ENCODE results near the gene PRKN.

The PRKN gene

DNA sequence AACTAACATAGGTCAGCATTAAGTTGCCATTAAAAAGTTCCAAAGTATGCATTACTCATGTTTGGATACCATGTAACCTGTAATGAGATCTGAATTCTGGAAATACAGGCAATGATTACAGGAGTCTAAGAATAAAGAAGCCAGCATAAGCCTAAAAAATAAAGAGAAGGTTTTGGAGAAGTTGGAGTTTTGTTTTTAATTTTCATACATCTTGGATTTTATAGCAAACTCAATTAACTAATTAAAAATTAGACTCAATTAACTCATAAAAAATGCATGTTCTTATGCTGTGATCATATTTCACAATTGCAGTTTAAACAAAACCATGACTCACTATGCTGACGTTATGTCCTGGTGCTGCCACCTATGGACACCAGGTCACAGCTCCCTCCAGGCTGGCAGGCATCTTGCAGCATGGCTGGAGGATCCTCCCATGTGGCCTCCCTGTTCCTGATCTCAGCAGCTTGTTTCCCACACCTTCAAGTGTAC is 804.9 kb downstream of the PRKN start:
- no peaks in the 10 kb centered on the region for H3K27me3 ChIP-seq (ENCODE audit: control insufficient read depth in 1 of 2, insufficient read depth in 2 of 2, low read length in 2 of 2)
- H3K9ac ChIP-seq (ENCODE audit: low read length in 2 of 2): no peak overlapping the region
- no peaks in the 10 kb centered on the region for H3K4me1 ChIP-seq (ENCODE audit: control insufficient read depth, insufficient read depth, low read length)
- no peaks in the 10 kb centered on the region for H3K9me3 ChIP-seq (ENCODE audit: control insufficient read depth in 2 of 2, low read length in 2 of 2)
- no peaks in the 10 kb centered on the region for H3K36me3 ChIP-seq (ENCODE audit: control insufficient read depth in 2 of 2, insufficient read depth in 2 of 2, low read length in 2 of 2)
- no peak overlapping the region for H3K27ac ChIP-seq (ENCODE audit: low read length)
- no peak overlapping the region for H3K4me3 ChIP-seq (ENCODE audit: low read length in 2 of 2)

GRCh38 chr6:161921602-161922395 is 805.8 kb downstream of the PRKN start:
- Histone ChIP-seq H3K9me3 (ENCODE audit: control insufficient read depth in 2 of 2, low read length in 2 of 2) (no peaks in the 10 kb centered on the region), H3K27ac (ENCODE audit: low read length) (no peak overlapping the region), H3K36me3 (ENCODE audit: control insufficient read depth in 2 of 2, insufficient read depth in 2 of 2, low read length in 2 of 2) (no peaks in the 10 kb centered on the region), H3K9ac (ENCODE audit: low read length in 2 of 2) (no peak overlapping the region), H3K27me3 (ENCODE audit: control insufficient read depth in 1 of 2, insufficient read depth in 2 of 2, low read length in 2 of 2) (no peaks in the 10 kb centered on the region), H3K4me1 (ENCODE audit: control insufficient read depth, insufficient read depth, low read length) (no peaks in the 10 kb centered on the region), H3K4me3 (ENCODE audit: low read length in 2 of 2) (no peak overlapping the region)

GRCh38 chr6:161919691-161920090 is 807.9 kb downstream of the PRKN start:
- H3K4me3 ChIP-seq (ENCODE audit: low read length in 2 of 2): no peak overlapping the region
- H3K27ac ChIP-seq (ENCODE audit: low read length): no peak overlapping the region
- H3K9ac ChIP-seq (ENCODE audit: low read length in 2 of 2): no peak overlapping the region
- no peaks in the 10 kb centered on the region for H3K4me1 ChIP-seq (ENCODE audit: control insufficient read depth, insufficient read depth, low read length)
- H3K9me3 ChIP-seq (ENCODE audit: control insufficient read depth in 2 of 2, low read length in 2 of 2): no peaks in the 10 kb centered on the region
- no peaks in the 10 kb centered on the region for H3K27me3 ChIP-seq (ENCODE audit: control insufficient read depth in 1 of 2, insufficient read depth in 2 of 2, low read length in 2 of 2)
- no peaks in the 10 kb centered on the region for H3K36me3 ChIP-seq (ENCODE audit: control insufficient read depth in 2 of 2, insufficient read depth in 2 of 2, low read length in 2 of 2)

DNA sequence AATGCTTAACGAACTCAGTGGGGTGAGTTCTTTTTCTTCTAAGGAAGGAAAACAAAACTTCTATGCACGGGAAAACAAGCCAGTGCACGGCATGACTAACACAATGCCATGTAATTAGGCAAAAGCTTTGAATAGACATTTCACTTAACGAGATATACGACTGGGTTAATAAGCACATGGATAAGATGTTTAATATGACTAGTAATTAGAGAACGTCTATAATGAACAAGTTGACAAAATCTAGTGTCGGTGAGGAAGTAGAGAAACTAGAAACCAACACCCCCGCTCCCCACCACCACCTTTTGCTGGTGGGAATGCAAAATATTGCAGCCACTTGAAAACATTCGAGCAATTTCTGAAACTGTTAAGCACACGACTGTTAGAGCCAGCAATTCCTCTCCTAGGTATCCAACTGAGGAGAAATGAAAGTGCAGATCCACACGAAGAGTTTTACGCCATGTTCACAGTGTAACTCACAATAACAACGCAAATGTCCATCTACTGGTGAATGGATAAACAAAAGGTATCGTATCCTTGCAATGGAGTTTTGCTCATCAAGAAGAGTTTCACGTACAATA is 808.8 kb downstream of the PRKN start:
- Histone ChIP-seq H3K36me3 (ENCODE audit: control insufficient read depth in 2 of 2, insufficient read depth in 2 of 2, low read length in 2 of 2) (no peaks in the 10 kb centered on the region), H3K27me3 (ENCODE audit: control insufficient read depth in 1 of 2, insufficient read depth in 2 of 2, low read length in 2 of 2) (no peaks in the 10 kb centered on the region), H3K9me3 (ENCODE audit: control insufficient read depth in 2 of 2, low read length in 2 of 2) (no peaks in the 10 kb centered on the region), H3K4me3 (ENCODE audit: low read length in 2 of 2) (no peak overlapping the region), H3K27ac (ENCODE audit: low read length) (no peak overlapping the region), H3K9ac (ENCODE audit: low read length in 2 of 2) (no peak overlapping the region), H3K4me1 (ENCODE audit: control insufficient read depth, insufficient read depth, low read length) (no peaks in the 10 kb centered on the region)

GRCh38 chr6:161918109-161918531 is 809.4 kb downstream of the PRKN start:
- Histone ChIP-seq H3K4me1 (ENCODE audit: control insufficient read depth, insufficient read depth, low read length) (no peaks in the 10 kb centered on the region), H3K27me3 (ENCODE audit: control insufficient read depth in 1 of 2, insufficient read depth in 2 of 2, low read length in 2 of 2) (no peaks in the 10 kb centered on the region), H3K36me3 (ENCODE audit: control insufficient read depth in 2 of 2, insufficient read depth in 2 of 2, low read length in 2 of 2) (no peaks in the 10 kb centered on the region), H3K9ac (ENCODE audit: low read length in 2 of 2) (no peak overlapping the region), H3K4me3 (ENCODE audit: low read length in 2 of 2) (no peak overlapping the region), H3K9me3 (ENCODE audit: control insufficient read depth in 2 of 2, low read length in 2 of 2) (no peaks in the 10 kb centered on the region), H3K27ac (ENCODE audit: low read length) (no peak overlapping the region)

GRCh38 chr6:161917645-161918044 is 809.9 kb downstream of the PRKN start:
- Histone ChIP-seq H3K27me3 (ENCODE audit: control insufficient read depth in 1 of 2, insufficient read depth in 2 of 2, low read length in 2 of 2) (no peaks in the 10 kb centered on the region), H3K9ac (ENCODE audit: low read length in 2 of 2) (no peak overlapping the region), H3K4me3 (ENCODE audit: low read length in 2 of 2) (no peak overlapping the region), H3K36me3 (ENCODE audit: control insufficient read depth in 2 of 2, insufficient read depth in 2 of 2, low read length in 2 of 2) (no peaks in the 10 kb centered on the region), H3K4me1 (ENCODE audit: control insufficient read depth, insufficient read depth, low read length) (no peaks in the 10 kb centered on the region), H3K9me3 (ENCODE audit: control insufficient read depth in 2 of 2, low read length in 2 of 2) (no peaks in the 10 kb centered on the region), H3K27ac (ENCODE audit: low read length) (no peak overlapping the region)

GRCh38 chr6:161915456-161915964 is 812.1 kb downstream of the PRKN start:
- no peak overlapping the region for H3K9ac ChIP-seq (ENCODE audit: low read length in 2 of 2)
- H3K4me1 ChIP-seq (ENCODE audit: control insufficient read depth, insufficient read depth, low read length): no peaks in the 10 kb centered on the region
- no peak overlapping the region for H3K4me3 ChIP-seq (ENCODE audit: low read length in 2 of 2)
- H3K27me3 ChIP-seq (ENCODE audit: control insufficient read depth in 1 of 2, insufficient read depth in 2 of 2, low read length in 2 of 2): no peaks in the 10 kb centered on the region
- no peaks in the 10 kb centered on the region for H3K9me3 ChIP-seq (ENCODE audit: control insufficient read depth in 2 of 2, low read length in 2 of 2)
- no peaks in the 10 kb centered on the region for H3K36me3 ChIP-seq (ENCODE audit: control insufficient read depth in 2 of 2, insufficient read depth in 2 of 2, low read length in 2 of 2)
- no peak overlapping the region for H3K27ac ChIP-seq (ENCODE audit: low read length)

- Histone ChIP-seq H3K4me1 (ENCODE audit: control insufficient read depth, insufficient read depth, low read length) (no peaks in the 10 kb centered on the region), H3K4me3 (ENCODE audit: low read length in 2 of 2) (no peak overlapping the region), H3K27me3 (ENCODE audit: control insufficient read depth in 1 of 2, insufficient read depth in 2 of 2, low read length in 2 of 2) (no peaks in the 10 kb centered on the region), H3K9ac (ENCODE audit: low read length in 2 of 2) (no peak overlapping the region), H3K36me3 (ENCODE audit: control insufficient read depth in 2 of 2, insufficient read depth in 2 of 2, low read length in 2 of 2) (no peaks in the 10 kb centered on the region), H3K27ac (ENCODE audit: low read length) (no peak overlapping the region), H3K9me3 (ENCODE audit: control insufficient read depth in 2 of 2, low read length in 2 of 2) (no peaks in the 10 kb centered on the region)
These were observed 818.7 kb downstream of the PRKN start for GRCh38 chr6:161908872-161909271.

- H3K9me3 ChIP-seq (ENCODE audit: control insufficient read depth in 2 of 2, low read length in 2 of 2): no peaks in the 10 kb centered on the region
- no peaks in the 10 kb centered on the region for H3K4me1 ChIP-seq (ENCODE audit: control insufficient read depth, insufficient read depth, low read length)
- H3K27me3 ChIP-seq (ENCODE audit: control insufficient read depth in 1 of 2, insufficient read depth in 2 of 2, low read length in 2 of 2): no peaks in the 10 kb centered on the region
- no peak overlapping the region for H3K9ac ChIP-seq (ENCODE audit: low read length in 2 of 2)
- H3K4me3 ChIP-seq (ENCODE audit: low read length in 2 of 2): no peak overlapping the region
- H3K27ac ChIP-seq (ENCODE audit: low read length): no peak overlapping the region
- no peaks in the 10 kb centered on the region for H3K36me3 ChIP-seq (ENCODE audit: control insufficient read depth in 2 of 2, insufficient read depth in 2 of 2, low read length in 2 of 2)
These were observed 821.0 kb downstream of the PRKN start for GRCh38 chr6:161906571-161906970.

DNA sequence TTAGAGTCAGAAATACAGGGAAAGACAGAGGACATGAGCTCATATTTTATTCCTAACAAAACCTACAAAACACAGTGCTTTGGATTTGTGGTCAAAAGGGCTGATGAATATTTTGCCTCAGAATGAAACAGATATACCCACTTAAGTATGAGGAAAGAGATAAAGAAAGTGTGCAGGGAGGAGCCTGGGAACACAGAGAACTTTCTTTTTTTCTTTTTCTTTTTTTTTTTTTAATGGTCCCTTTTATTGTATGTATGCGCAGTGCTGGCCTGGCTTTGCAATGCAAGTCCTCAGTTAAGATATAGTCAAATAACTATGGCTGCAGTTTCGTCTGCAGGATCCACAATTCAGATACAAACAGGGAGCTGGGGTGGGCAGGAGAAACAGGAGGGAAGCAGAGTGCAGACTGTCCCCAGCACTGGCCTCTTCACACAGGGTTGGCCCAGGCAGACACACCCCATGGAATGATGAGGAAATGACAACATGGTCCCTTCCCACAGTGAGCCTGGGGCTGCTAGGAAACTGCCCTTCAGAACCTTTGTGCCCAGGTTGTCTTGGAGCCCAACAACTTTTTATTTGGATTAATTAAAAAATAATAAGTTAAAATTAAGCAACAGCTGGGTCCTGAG is 823.9 kb downstream of the PRKN start:
- H3K27ac ChIP-seq (ENCODE audit: low read length): no peak overlapping the region
- H3K9ac ChIP-seq (ENCODE audit: low read length in 2 of 2): no peak overlapping the region
- H3K27me3 ChIP-seq (ENCODE audit: control insufficient read depth in 1 of 2, insufficient read depth in 2 of 2, low read length in 2 of 2): no peaks in the 10 kb centered on the region
- no peaks in the 10 kb centered on the region for H3K36me3 ChIP-seq (ENCODE audit: control insufficient read depth in 2 of 2, insufficient read depth in 2 of 2, low read length in 2 of 2)
- no peaks in the 10 kb centered on the region for H3K4me1 ChIP-seq (ENCODE audit: control insufficient read depth, insufficient read depth, low read length)
- H3K9me3 ChIP-seq (ENCODE audit: control insufficient read depth in 2 of 2, low read length in 2 of 2): no peaks in the 10 kb centered on the region
- H3K4me3 ChIP-seq (ENCODE audit: low read length in 2 of 2): no peak overlapping the region
